RWPE2 (cell line): ENCODE results near the gene CUL3.

Experiments used
- ATAC-seq: fragments of 200-7000 bp; cut with Tn5 transposase; 3 replicates; pipeline ENCODE4 v1.9.1; 2021; ENCODE audit warnings: low read depth
- DNase-seq: peaks from one replicate; pipeline ENCODE4 v3.0.0-alpha.2; 2020; ENCODE audit warnings: low spot score
- H3K27ac ChIP-seq: fragments of 450-650 bp; 2 replicates; pipeline ENCODE4 v1.5.1; 2017; ENCODE audit warnings: mild to moderate bottlenecking; ENCODE audit not compliant: poor library complexity, severe bottlenecking
- H3K27me3 ChIP-seq: fragments of 250-450 bp; sonication (Bioruptor Pico); 2 replicates; pipeline ENCODE4 v1.5.1; 2021; ENCODE audit warnings: mild to moderate bottlenecking, moderate library complexity; ENCODE audit not compliant: insufficient read depth, poor library complexity, severe bottlenecking
- H3K36me3 ChIP-seq: fragments of 250-450 bp; sonication (Bioruptor Pico); 2 replicates; pipeline ENCODE4 v1.5.1; 2020; ENCODE audit warnings: low read depth, mild to moderate bottlenecking, moderate library complexity
- H3K4me1 ChIP-seq: fragments of 250-450 bp; sonication (Bioruptor Pico); 2 replicates; pipeline ENCODE4 v1.5.1; 2021; ENCODE audit warnings: mild to moderate bottlenecking, moderate library complexity; ENCODE audit not compliant: insufficient read depth, poor library complexity, severe bottlenecking
- H3K4me3 ChIP-seq: fragments of 250-450 bp; sonication (Bioruptor Pico); 2 replicates; pipeline ENCODE4 v1.5.1; 2021; ENCODE audit warnings: mild to moderate bottlenecking, moderate library complexity; ENCODE audit not compliant: severe bottlenecking
- H3K9me3 ChIP-seq: fragments of 250-450 bp; sonication (Bioruptor Pico); 2 replicates; pipeline ENCODE4 v1.5.1; 2021; ENCODE audit warnings: mild to moderate bottlenecking, moderate library complexity; ENCODE audit not compliant: severe bottlenecking
- TF ChIP-seq, protein P1 (sequence below): fragments of 450-650 bp; IDR thresholded peaks from one replicate; pipeline ENCODE4 v1.5.1; 2017; ENCODE audit warnings: mild to moderate bottlenecking, moderate library complexity; ENCODE audit not compliant: poor library complexity, severe bottlenecking

CUL3 gene

GRCh38 chr2:224429441-224429810 lies 155.7 kb downstream of the CUL3 start:
- no peak overlapping the region for H3K4me3 ChIP-seq
- H3K27ac ChIP-seq: no peak overlapping the region
- no peaks in the 10 kb centered on the region for H3K4me1 ChIP-seq
- TF ChIP-seq, protein P1, sequence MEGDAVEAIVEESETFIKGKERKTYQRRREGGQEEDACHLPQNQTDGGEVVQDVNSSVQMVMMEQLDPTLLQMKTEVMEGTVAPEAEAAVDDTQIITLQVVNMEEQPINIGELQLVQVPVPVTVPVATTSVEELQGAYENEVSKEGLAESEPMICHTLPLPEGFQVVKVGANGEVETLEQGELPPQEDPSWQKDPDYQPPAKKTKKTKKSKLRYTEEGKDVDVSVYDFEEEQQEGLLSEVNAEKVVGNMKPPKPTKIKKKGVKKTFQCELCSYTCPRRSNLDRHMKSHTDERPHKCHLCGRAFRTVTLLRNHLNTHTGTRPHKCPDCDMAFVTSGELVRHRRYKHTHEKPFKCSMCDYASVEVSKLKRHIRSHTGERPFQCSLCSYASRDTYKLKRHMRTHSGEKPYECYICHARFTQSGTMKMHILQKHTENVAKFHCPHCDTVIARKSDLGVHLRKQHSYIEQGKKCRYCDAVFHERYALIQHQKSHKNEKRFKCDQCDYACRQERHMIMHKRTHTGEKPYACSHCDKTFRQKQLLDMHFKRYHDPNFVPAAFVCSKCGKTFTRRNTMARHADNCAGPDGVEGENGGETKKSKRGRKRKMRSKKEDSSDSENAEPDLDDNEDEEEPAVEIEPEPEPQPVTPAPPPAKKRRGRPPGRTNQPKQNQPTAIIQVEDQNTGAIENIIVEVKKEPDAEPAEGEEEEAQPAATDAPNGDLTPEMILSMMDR: no peak
- H3K27me3 ChIP-seq: no peaks in the 10 kb centered on the region
- no peaks in the 10 kb centered on the region for H3K9me3 ChIP-seq
- H3K36me3 ChIP-seq: no peaks in the 10 kb centered on the region
- DNase-seq (no peak), ATAC-seq (no peak)

GRCh38 chr2:224428787-224429440 lies 156.2 kb downstream of the CUL3 start:
- TF ChIP-seq, protein P1: no peak
- H3K9me3 ChIP-seq: no peaks in the 10 kb centered on the region
- no peaks in the 10 kb centered on the region for H3K4me1 ChIP-seq
- ATAC-seq (no peak), DNase-seq (no peak)
- no peaks in the 10 kb centered on the region for H3K27me3 ChIP-seq
- no peaks in the 10 kb centered on the region for H3K36me3 ChIP-seq
- H3K4me3 ChIP-seq: no peak overlapping the region
- H3K27ac ChIP-seq: no peak overlapping the region

GRCh38 chr2:224427471-224427870 lies 157.7 kb downstream of the CUL3 start:
- H3K4me1 ChIP-seq: no peaks in the 10 kb centered on the region
- H3K27me3 ChIP-seq: no peaks in the 10 kb centered on the region
- no peaks in the 10 kb centered on the region for H3K36me3 ChIP-seq
- no peak overlapping the region for H3K27ac ChIP-seq
- ATAC-seq (no peak), DNase-seq (no peak)
- H3K4me3 ChIP-seq: no peak overlapping the region
- TF ChIP-seq, protein P1: no peak
- H3K9me3 ChIP-seq: no peaks in the 10 kb centered on the region

- TF ChIP-seq, protein P1: no peak
- Histone ChIP-seq H3K9me3 (no peaks in the 10 kb centered on the region), H3K27ac (no peak overlapping the region), H3K27me3 (no peaks in the 10 kb centered on the region), H3K4me3 (no peak overlapping the region), H3K4me1 (no peaks in the 10 kb centered on the region), H3K36me3 (no peaks in the 10 kb centered on the region)
- no peak for DNase-seq
- no peak for ATAC-seq
These were observed 158.5 kb downstream of the CUL3 start for GRCh38 chr2:224426656-224427055.

DNA sequence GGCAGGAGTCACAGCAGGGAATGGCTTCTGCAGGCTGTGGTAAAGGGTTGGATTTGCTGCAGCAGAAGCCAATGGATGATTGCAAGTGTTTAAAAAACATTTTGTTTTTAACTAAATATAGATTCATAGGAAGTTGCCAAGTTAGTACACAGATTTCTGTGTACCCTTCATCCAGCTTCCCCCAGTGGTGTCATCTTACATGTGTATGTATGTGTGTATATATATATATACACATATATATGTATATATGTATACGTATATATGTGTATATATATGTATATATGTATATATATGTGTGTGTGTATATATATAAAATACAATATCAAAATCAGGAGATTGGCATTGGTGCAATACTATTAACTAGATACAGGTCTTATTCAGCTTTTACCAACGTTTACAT lies 164.1 kb downstream of the CUL3 start:
- Histone ChIP-seq H3K36me3 (no peaks in the 10 kb centered on the region), H3K27me3 (no peaks in the 10 kb centered on the region), H3K9me3 (no peaks in the 10 kb centered on the region), H3K27ac (no peak overlapping the region), H3K4me3 (no peak overlapping the region), H3K4me1 (no peaks in the 10 kb centered on the region)
- TF ChIP-seq, protein P1: no peak
- no peak for ATAC-seq
- no peak for DNase-seq
